HCT116 (cell line): ENCODE measurements around the gene FNDC11. TPM values are rescaled to one million over a fixed set of nuclear protein-coding genes. Genes with fewer than 3 reads are reported as not detected.

ENCODE experiments used
- ATAC-seq: fragments of 200-7000 bp; cut with Tn5 transposase; 2 replicates; pipeline ENCODE4 v1.9.1; 2020; ENCODE audit warnings: mild to moderate bottlenecking, moderate library complexity
- BruUV-seq: library from RNA; stranded (reverse); fragments of 400-500 nt; replicated peaks from 2 replicates; lab custom pipeline; 2021; lab: Mats Ljungman, UMichigan
- CTCF ChIA-PET: fragments of 300-600 bp; sonication (Branson Sonifier 250); formaldehyde crosslinking; loops from one replicate; lab custom pipeline; 2021; ENCODE audit warnings: antibody characterized with exemption; lab: Charles Lee
- POLR2A ChIA-PET: fragments of 300-600, 350-600 bp; sonication (Branson Sonifier 250); formaldehyde crosslinking; loops from one replicate; lab custom pipeline; 2021; ENCODE audit warnings: antibody characterized with exemption; lab: Charles Lee
- RAD21 ChIA-PET, 2 experiments: fragments of 300-600 bp; sonication (Branson Sonifier 250); formaldehyde crosslinking; loops; one replicate each; lab custom pipeline; 2023; ENCODE audit warnings: low total read pairs in 2 of 2; ENCODE audit not compliant: uncharacterized antibody in 2 of 2, unreplicated experiment in 2 of 2, low non-redundant PET in 1 of 2; lab: Charles Lee
- DNase-seq: peaks from one replicate; pipeline ENCODE4 v3.0.0-alpha.2; 2010; ENCODE audit warnings: low read depth, low spot score
- H2AFZ ChIP-seq: fragments of 200-600 bp; shearing (Covaris generic), sonication (generic); 2 replicates; pipeline ENCODE4 v1.6.1; 2017; ENCODE audit warnings: low read depth, mixed run types, mixed read lengths, antibody characterized with exemption, low read length; ENCODE audit not compliant: poor library complexity, severe bottlenecking
- H3K27ac ChIP-seq: 2 replicates; pipeline ENCODE4 v1.5.1; 2012; ENCODE audit warnings: low read depth, low read length
- H3K27me3 ChIP-seq: fragments of 200-600 bp; sonication (generic); 2 replicates; pipeline ENCODE4 v1.6.1; 2016; ENCODE audit warnings: mixed run types, low read length, mixed read lengths; ENCODE audit not compliant: insufficient read depth
- H3K36me3 ChIP-seq, 2 experiments: fragments of 200-500 bp in 1 of 2; fragments of 200-600 bp in 1 of 2; sonication (Bioruptor generic) in 1 of 2; sonication (generic) in 1 of 2; 2 replicates each; pipeline versions ENCODE4 v1.5.1 to v1.6.1; 2014 to 2016; ENCODE audit warnings: low read length in 2 of 2, inconsistent platforms in 1 of 2, mixed read lengths in 1 of 2, mixed run types in 1 of 2; ENCODE audit not compliant: insufficient read depth in 2 of 2, control insufficient read depth in 1 of 2
- H3K4me1 ChIP-seq, 2 experiments: fragments of 200-600 bp in 1 of 2; sonication (generic) in 1 of 2; 2 replicates each; pipeline versions ENCODE4 v1.5.1 to v1.6.1; 2012 to 2017; ENCODE audit warnings: low read length in 2 of 2, inconsistent platforms in 1 of 2, mild to moderate bottlenecking in 1 of 2, mixed read lengths in 1 of 2, mixed run types in 1 of 2, moderate library complexity in 1 of 2; ENCODE audit not compliant: insufficient read depth in 2 of 2, control insufficient read depth in 1 of 2
- H3K4me2 ChIP-seq: fragments of 200-600 bp; sonication (generic); 2 replicates; pipeline ENCODE4 v1.6.1; 2017; ENCODE audit warnings: mixed run types, low read length, mixed read lengths
- H3K4me3 ChIP-seq, 2 experiments: fragments of 200-600 bp in 1 of 2; sonication (generic) in 1 of 2; replicated peaks in 1 of 2; 2 replicates each; pipeline ENCODE4 v1.5.1; 2011 to 2016; ENCODE audit warnings: low read length in 2 of 2, control low read depth in 1 of 2, low read depth in 1 of 2, mild to moderate bottlenecking in 1 of 2, mixed read lengths in 1 of 2, mixed run types in 1 of 2
- H3K79me2 ChIP-seq: fragments of 200-600 bp; sonication (generic); 2 replicates; pipeline ENCODE4 v1.6.1; 2017; ENCODE audit warnings: mild to moderate bottlenecking, mixed run types, low read length, moderate library complexity, mixed read lengths; ENCODE audit not compliant: insufficient read depth
- H3K9ac ChIP-seq: fragments of 200-600 bp; sonication (generic); 2 replicates; pipeline ENCODE4 v1.6.1; 2016; ENCODE audit warnings: low read length, mixed read lengths
- H3K9me2 ChIP-seq: fragments of 200-600 bp; sonication (generic), shearing (Covaris generic); 2 replicates; pipeline ENCODE4 v1.6.1; 2017; ENCODE audit warnings: mixed run types, mild to moderate bottlenecking, moderate library complexity; ENCODE audit not compliant: insufficient read depth
- H3K9me3 ChIP-seq, 2 experiments: fragments of 200-500 bp in 1 of 2; fragments of 200-600 bp in 1 of 2; sonication (Bioruptor generic) in 1 of 2; sonication (generic) in 1 of 2; 2 replicates each; pipeline ENCODE4 v1.6.1; 2014 to 2017; ENCODE audit warnings: low read length in 2 of 2, mixed read lengths in 2 of 2, inconsistent platforms in 1 of 2, low read depth in 1 of 2, mild to moderate bottlenecking in 1 of 2, mixed run types in 1 of 2, moderate library complexity in 1 of 2; ENCODE audit not compliant: control insufficient read depth in 1 of 2, insufficient read depth in 1 of 2
- H4K20me1 ChIP-seq: fragments of 200-600 bp; sonication (generic), shearing (Covaris generic); 2 replicates; pipeline ENCODE4 v1.6.1; 2017; ENCODE audit warnings: mixed run types, mild to moderate bottlenecking, moderate library complexity; ENCODE audit not compliant: insufficient read depth
- EGR1 ChIP-seq: IDR thresholded peaks from 2 replicates; pipeline ENCODE4 v1.6.1; 2012; ENCODE audit warnings: low read depth
- ELF1 ChIP-seq: IDR thresholded peaks from 2 replicates; pipeline ENCODE4 v1.6.1; 2012; ENCODE audit warnings: low read depth, borderline replicate concordance
- EZH2phosphoT487 ChIP-seq: fragments of 200-600 bp; IDR thresholded peaks from 2 replicates; pipeline ENCODE4 v1.6.1; 2018; ENCODE audit warnings: antibody characterized with exemption, borderline replicate concordance
- FOSL1 ChIP-seq: IDR thresholded peaks from 2 replicates; pipeline ENCODE4 v1.6.1; 2012; ENCODE audit warnings: low read depth
- POLR2AphosphoS5 ChIP-seq: IDR thresholded peaks from 2 replicates; pipeline ENCODE4 v1.6.1; 2011; ENCODE audit warnings: mild to moderate bottlenecking, low read depth, low read length, moderate library complexity
- TCF7L2 ChIP-seq: IDR thresholded peaks from 2 replicates; pipeline ENCODE4 v1.7.0; 2011; ENCODE audit warnings: borderline replicate concordance, inconsistent platforms; ENCODE audit not compliant: insufficient read depth, insufficient read length; ENCODE audit errors: extremely low read depth
- YY1 ChIP-seq: IDR thresholded peaks from 2 replicates; pipeline ENCODE4 v1.6.1; 2011; ENCODE audit warnings: low read length, low read depth, moderate library complexity, mild to moderate bottlenecking; ENCODE audit not compliant: insufficient replicate concordance; ENCODE audit errors: extremely low read depth
- intact Hi-C: fragments of 100-400 bp; cut with micrococcal nuclease; formaldehyde crosslinking; loops from 2 replicates; pipeline ENCODE4 v1.10.0; 2022
- total RNA-seq: library from RNA; stranded (reverse); gene quantifications from one replicate; pipeline ENCODE4 v1.2.1, GENCODE V29; 2021; ENCODE audit not compliant: unreplicated experiment
- TF ChIP-seq, protein P1 (sequence below): IDR thresholded peaks from 2 replicates; pipeline ENCODE4 v1.6.1; 2012
- TF ChIP-seq, protein P2 (sequence below): IDR thresholded peaks from 2 replicates; pipeline ENCODE4 v1.6.1; 2012

Gene FNDC11
- total RNA-seq, 1 experiment from 2014 or later = 5.5 TPM

DNA sequence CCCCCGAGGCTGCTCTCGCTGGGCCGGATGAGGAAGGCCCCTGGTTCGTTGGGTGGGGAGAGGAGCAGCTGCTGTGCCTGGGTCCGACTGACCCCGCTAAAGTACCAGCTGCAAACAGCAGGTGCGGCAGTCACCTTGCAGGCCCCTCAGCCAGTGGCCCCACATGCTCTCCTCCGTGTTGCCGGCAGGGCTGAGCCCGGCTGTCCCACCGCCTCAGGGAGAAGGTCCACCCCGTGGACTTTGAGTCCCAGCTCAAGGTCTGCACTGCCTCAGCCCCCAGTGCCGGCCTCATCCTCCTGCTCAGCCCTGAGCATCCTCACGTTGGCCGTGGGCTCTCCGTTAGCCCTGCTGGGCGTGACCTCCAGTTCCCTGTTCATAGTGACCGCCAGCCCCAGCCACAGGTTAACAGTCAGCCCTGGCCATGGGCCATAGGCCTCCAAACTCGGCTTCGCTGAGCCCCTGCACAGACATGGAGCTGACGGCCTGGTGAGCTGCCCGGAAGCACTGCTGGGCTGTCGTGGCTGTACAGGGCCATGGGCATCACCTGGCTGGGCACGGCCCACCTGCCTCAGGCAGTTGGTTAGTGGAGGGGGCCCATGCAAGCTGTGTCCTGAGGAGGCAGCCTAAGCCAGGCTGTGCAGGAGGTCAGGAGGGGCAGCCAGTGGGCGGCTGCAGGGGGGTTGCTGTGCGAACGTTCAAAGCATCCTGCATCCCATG, 9.6 kb upstream of the FNDC11 start:
- no peak overlapping the region; a peak in 1 of 4 replicates for H3K4me3 ChIP-seq
- ATAC-seq = peak; percentile 17; the same call in 1 of the 2 replicates
- peak overlapping the region; percentile 71 for H3K4me2 ChIP-seq
- no peaks in the 10 kb centered on the region for H3K9me3 ChIP-seq
- ChIA-PET POLR2A (interaction anchor here (1.6 to 2.0 kb wide), 2 partner anchors 8 to 321 kb away, joined by 4 to 8 read pairs; partner anchors contain the start of gene TPD52L2), RAD21 (no interaction called here), CTCF (interaction anchor here (1.3 kb wide), 1 partner anchor 320 kb away, joined by 3 read pairs; the partner anchor contains the start of gene TPD52L2)
- peaks cover 39 to 78% of the 10 kb centered on the region in 2 experiments for H3K4me1 ChIP-seq
- no peaks in the 10 kb centered on the region for H3K36me3 ChIP-seq
- H3K9ac ChIP-seq = peak overlapping the region; percentile 37
- no peaks in the 10 kb centered on the region for H3K27me3 ChIP-seq
- H2AFZ ChIP-seq = no peak overlapping the region
- no TSS peak for BruUV-seq
- no peaks in the 10 kb centered on the region for H4K20me1 ChIP-seq
- H3K27ac ChIP-seq = peak overlapping the region; percentile 72
- DNase-seq = no peak
- TF ChIP-seq YY1 (no peak), ELF1 (no peak), TCF7L2 (no peak), FOSL1 (no peak), EGR1 (no peak), POLR2AphosphoS5 (no peak), EZH2phosphoT487 (no peak)
- TF ChIP-seq, protein P1, sequence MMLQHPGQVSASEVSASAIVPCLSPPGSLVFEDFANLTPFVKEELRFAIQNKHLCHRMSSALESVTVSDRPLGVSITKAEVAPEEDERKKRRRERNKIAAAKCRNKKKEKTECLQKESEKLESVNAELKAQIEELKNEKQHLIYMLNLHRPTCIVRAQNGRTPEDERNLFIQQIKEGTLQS = no peak
- TF ChIP-seq, protein P2, sequence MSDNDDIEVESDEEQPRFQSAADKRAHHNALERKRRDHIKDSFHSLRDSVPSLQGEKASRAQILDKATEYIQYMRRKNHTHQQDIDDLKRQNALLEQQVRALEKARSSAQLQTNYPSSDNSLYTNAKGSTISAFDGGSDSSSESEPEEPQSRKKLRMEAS = no peak
- intact Hi-C loops = no loop called here
- no peaks in the 10 kb centered on the region for H3K79me2 ChIP-seq
- H3K9me2 ChIP-seq = no peaks in the 10 kb centered on the region
